Inflammatory macrophage (primary cell): Measurements from ENCODE around the gene NUP153.

Experiments used
- DNase-seq, 2 donors: peaks; one replicate each; pipeline ENCODE4 v3.0.0-alpha.2; 2020 to 2022

NUP153 gene

DNA sequence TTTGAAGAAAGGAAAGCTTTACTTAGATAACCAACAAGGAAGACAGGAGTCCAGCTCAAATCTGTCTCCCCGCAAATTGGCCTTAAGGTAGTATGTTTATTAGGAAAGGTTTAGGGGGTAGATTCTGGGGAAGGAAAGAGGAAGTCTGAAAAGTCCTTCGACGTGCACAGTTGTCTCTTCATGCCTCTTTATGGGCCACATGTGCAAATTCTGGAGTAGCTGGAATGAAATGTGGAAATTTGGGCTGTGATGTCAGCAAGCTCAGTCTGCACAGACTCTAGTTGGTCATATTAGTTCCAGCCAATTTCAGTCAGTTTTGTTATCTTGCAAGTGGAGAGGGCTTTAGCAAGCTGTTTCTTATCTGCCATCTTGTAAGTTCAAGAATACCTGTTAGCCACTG lies 50.1 kb downstream of the NUP153 start:
- DNase-seq = no peak

DNA sequence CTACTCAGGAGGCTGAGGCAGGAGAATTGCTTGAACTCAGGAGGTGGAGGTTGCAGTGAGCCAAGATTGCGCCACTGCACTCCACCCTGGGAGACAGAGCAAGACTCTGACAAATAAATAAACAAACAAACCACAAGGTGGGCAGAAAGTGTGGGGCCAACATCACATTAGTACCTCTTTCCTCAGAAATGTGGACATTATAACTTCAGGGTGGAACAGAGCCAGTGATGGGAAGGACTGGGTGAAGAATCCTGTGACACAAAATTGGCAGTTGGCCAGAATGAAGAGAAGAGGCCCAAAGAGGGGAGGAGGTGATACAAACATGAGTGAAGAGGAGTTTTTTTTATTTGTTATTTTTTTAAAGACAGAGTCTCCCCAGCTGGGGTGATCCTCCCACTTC lies 50.6 kb downstream of the NUP153 start:
- DNase-seq = peak in 1 of 2 donors; percentile 3

DNA sequence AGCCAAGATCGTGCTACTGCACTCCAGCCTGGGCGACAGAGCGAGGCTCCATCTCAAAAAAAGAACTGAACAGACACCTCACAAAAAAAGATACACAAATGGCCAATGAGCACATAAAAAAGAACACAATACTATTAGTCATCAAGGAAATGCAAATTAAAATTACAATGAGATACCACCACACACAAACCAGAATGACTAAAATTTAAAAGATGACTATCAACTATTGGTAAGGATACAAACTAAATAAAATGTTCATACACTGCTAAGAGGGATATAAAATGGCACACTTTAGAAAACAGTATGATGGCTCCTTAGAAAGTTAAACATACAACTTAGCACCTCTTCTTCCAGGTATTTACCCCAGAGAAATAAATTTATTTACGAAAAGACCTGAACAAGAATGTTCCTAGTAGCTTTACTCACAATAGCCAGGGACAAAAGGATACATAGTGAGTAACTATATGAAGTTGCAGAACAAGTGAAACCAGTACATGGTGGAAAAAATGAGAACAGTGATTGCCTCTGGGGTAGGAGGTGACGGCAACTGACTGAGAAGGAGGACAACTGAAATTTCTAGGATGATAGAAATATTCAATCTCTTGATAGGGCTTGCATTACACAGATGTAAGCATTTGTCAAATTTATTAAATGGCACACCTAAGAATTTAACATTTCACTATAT lies 53.4 kb downstream of the NUP153 start:
- no peak for DNase-seq

GRCh38 chr6:17650656-17651309 lies 55.9 kb downstream of the NUP153 start:
- no peak for DNase-seq

DNA sequence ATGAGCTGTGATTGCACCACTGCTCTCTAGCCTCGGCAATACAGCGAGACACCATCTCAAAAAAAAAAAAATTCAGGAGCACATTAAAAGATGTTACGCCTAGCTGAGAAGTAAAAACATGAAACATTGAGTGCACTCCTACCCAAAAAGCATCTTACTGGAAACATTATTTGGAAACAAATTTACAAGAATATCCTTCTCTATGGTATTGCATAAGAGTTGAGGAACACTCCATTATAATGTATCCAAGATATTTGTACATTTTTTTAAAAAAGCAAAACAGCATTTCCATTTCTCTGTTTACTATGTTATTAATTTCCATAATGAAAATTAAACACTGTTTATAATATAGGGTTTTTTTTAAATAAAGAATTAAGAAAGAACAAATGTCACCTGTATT lies 58.0 kb downstream of the NUP153 start:
- no peak for DNase-seq

GRCh38 chr6:17640477-17640917 lies 66.2 kb downstream of the NUP153 start:
- DNase-seq = peak; percentile 63 to 71

GRCh38 chr6:17638212-17638715 lies 68.5 kb downstream of the NUP153 start:
- DNase-seq = no peak

DNA sequence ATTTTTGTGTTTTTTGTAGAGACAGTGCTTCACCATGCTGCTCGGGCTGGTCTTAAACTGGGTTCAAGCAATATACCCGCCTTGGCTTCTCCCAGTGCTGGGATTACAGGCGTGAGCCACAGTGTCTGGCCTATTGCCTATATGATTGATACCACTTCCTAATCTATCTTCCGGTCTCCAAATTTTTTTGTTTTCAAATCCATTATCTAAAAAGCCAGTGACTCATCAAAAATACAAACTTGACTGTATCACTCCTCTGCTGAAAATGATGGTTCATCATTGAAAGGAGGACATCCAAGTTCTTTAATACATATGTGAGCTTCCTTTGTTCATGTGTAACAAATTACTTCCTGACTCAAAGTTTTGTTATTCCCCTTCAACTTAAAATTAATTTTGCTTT lies 71.2 kb downstream of the NUP153 start:
- DNase-seq = no peak

- DNase-seq = no peak
Observed at GRCh38 chr6:17633465-17634188, 73.1 kb downstream of the NUP153 start.

DNA sequence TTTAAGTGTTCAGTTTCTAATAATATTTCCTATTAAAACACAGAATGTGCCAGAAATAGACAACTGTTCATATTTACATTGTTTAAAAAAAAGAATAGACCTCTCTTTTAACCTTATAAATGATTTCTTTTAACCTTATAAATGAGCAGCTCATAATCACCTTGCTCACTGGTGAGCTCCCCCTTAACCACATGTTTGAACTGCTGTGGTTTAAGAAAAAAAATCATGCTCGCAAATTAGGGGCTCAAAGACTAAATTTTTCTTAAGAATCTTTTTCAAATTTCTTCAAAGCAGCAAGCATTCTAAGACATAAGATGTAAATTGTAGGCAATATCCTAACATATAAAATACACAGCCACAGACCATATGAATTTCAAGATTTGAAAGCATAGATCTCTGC lies 73.8 kb downstream of the NUP153 start:
- no peak for DNase-seq

DNA sequence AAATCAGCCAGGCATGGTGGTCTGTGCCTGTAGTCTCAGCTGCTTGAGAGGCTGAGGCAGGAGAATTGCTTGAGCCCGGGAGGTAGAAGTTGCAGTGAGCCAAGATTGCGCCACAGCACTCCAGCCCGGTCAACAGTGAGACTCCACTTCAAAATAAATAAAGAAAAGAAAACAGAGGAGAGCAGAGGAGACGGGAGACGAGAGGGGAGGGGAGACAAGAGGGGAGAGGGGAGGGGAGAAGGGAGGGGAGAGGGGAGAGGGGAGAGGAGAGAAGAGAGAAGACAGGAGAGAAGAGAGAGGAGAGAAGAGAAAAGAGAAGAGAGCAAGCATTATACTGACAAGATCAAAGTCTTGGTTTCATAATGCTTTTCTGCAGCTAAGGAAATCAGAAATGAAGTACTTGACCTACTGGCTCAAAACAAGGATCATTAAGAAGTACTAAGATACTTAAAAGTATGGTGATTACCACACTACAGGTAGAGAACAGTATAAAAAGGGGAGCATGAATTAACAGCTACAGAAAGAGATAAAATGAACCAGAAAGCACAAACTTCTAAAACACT lies 76.1 kb downstream of the NUP153 start:
- no peak for DNase-seq

GRCh38 chr6:17629824-17630510 lies 76.8 kb downstream of the NUP153 start:
- DNase-seq = no peak

GRCh38 chr6:17628873-17629272 lies 77.9 kb downstream of the NUP153 start:
- no peak for DNase-seq

- DNase-seq = no peak
Observed at GRCh38 chr6:17624396-17624795, 82.3 kb downstream of the NUP153 start.

GRCh38 chr6:17622144-17622543 lies 84.6 kb downstream of the NUP153 start:
- no peak for DNase-seq

DNA sequence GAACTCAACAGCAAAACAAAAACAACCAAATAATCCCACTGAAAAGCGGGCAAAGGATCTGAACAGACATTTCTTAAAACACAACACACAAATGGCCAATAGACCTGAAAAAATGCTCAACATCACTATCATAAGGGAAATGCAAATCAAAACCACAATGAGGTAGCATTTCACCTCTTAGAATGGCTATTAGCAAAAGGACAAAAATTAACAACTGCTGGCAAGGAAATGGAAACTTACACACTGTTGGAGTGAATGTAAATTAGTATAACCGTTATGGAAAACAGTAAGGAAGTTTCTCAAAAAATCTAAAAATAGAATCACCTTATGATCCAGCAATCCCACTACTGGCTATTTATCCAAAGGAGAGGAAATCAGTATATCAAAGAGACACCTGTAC lies 85.7 kb downstream of the NUP153 start:
- DNase-seq = no peak

GRCh38 chr6:17615794-17616193 lies 90.9 kb downstream of the NUP153 start:
- no peak for DNase-seq

DNA sequence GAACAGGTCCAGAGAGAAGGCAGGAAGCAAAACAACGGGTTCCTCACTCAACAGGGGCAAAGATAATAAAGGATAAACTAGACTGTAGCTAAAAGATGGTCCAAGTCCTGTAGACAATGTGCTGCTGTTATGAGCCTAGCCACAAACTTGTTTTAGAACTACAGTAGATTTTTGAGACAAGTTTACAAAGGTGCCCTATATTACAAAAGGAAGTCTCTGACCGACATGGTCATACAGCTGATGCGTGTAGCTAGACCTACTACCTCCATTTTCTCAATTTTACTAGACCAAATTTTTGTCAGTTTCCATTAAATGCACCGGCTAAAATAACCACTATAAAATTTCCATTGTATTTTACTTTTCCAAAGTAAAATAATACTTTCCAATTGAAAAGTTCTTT lies 94.7 kb downstream of the NUP153 start:
- no peak for DNase-seq

GRCh38 chr6:17610835-17611234 lies 95.9 kb downstream of the NUP153 start:
- no peak for DNase-seq

DNA sequence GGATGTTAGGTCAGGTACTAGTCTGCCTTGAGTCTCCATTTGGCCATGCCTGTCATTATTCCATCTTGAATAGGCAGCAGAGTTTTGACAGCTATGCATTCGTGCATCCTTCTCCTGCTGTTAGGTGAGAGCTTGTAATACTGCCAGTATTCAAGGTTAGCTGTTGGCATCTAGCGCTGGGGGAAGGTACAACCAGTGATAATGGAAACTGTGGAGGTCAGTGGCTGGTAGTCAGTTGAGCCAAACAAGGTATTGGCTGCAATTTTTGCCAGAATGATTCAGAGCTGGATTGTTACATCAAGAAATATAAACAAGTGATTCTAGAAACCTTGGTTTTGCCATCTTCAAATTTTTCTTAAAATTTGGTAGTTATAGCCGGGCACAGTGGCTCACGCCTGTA lies 100.1 kb downstream of the NUP153 start:
- DNase-seq = no peak

GRCh38 chr6:17602888-17603287 lies 103.8 kb downstream of the NUP153 start:
- no peak for DNase-seq

DNA sequence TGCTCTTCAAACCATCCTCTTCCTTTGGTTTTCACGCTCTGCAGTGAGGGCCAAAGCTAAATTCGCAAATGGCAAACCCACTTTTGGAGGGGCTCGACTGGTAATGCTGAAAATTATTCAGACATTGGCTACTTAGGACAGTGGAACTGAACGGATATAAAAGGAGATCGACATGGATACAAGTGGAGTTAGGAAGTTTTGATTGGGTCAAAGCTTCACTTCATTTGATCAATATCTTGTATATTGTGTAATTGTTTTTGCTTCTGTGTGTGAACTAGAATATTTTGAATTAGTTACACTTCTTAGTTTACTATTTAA lies 105.4 kb downstream of the NUP153 start:
- no peak for DNase-seq
